Keratinocyte (primary cell): ENCODE measurements around the gene B3GNT8. TPM values are rescaled to one million over a fixed set of nuclear protein-coding genes. Genes with fewer than 3 reads are reported as not detected.

Experiments
- DNase-seq: peaks from one replicate; pipeline ENCODE4 v3.0.0-alpha.2; 2011; ENCODE audit warnings: low read depth, missing footprints, low spot score
- FAIRE-seq: peaks from 2 replicates; lab custom pipeline; 2011; peaks lifted over from hg19 to GRCh38; lab: Jason Lieb, UNC
- H2AFZ ChIP-seq: 2 replicates; pipeline ENCODE4 v1.6.0; 2012; ENCODE audit warnings: low read length, control low read depth, inconsistent platforms; ENCODE audit not compliant: control insufficient read depth
- H3K27ac ChIP-seq: 2 replicates; pipeline ENCODE4 v1.5.1; 2011; ENCODE audit warnings: low read length; ENCODE audit not compliant: control insufficient read depth, insufficient read depth
- H3K27me3 ChIP-seq: 3 replicates; pipeline ENCODE4 v1.6.0; 2011; ENCODE audit warnings: low read length; ENCODE audit not compliant: control insufficient read depth, insufficient read depth; ENCODE audit errors: extremely low read depth
- H3K36me3 ChIP-seq, 2 experiments: 2 replicates in 1 of 2; 3 replicates in 1 of 2; pipeline ENCODE4 v1.5.1; 2011; ENCODE audit warnings: low read length in 2 of 2, mild to moderate bottlenecking in 1 of 2; ENCODE audit not compliant: control insufficient read depth in 2 of 2, insufficient read depth in 2 of 2; ENCODE audit errors: extremely low read depth in 1 of 2
- H3K4me1 ChIP-seq: 3 replicates; pipeline ENCODE4 v1.5.1; 2011; ENCODE audit warnings: low read length; ENCODE audit not compliant: control insufficient read depth, insufficient read depth; ENCODE audit errors: extremely low read depth
- H3K4me2 ChIP-seq: 3 replicates; pipeline ENCODE4 v1.6.0; 2011; ENCODE audit warnings: low read depth, low read length; ENCODE audit not compliant: control insufficient read depth, insufficient read depth; ENCODE audit errors: extremely low read depth
- H3K4me3 ChIP-seq, 3 experiments: fragments of 200-600 bp in 1 of 3; sonication (generic) in 1 of 3; 2 replicates in 2 of 3; 3 replicates in 1 of 3; pipeline ENCODE4 v1.5.1; 2011 to 2016; ENCODE audit warnings: low read length in 3 of 3, mild to moderate bottlenecking in 3 of 3, control low read depth in 2 of 3, inconsistent platforms in 1 of 3, low read depth in 1 of 3, mixed read lengths in 1 of 3, mixed run types in 1 of 3, moderate library complexity in 1 of 3; ENCODE audit not compliant: control insufficient read depth in 2 of 3, insufficient read depth in 2 of 3; ENCODE audit errors: extremely low read depth in 1 of 3
- H3K79me2 ChIP-seq: 2 replicates; pipeline ENCODE4 v1.6.0; 2012; ENCODE audit warnings: low read length; ENCODE audit not compliant: control insufficient read depth, insufficient read depth
- H3K9ac ChIP-seq: 3 replicates; pipeline ENCODE4 v1.6.0; 2011; ENCODE audit warnings: low read length; ENCODE audit not compliant: control insufficient read depth, insufficient read depth; ENCODE audit errors: extremely low read depth
- H3K9me1 ChIP-seq: 3 replicates; pipeline ENCODE4 v1.6.0; 2011; ENCODE audit warnings: low read length; ENCODE audit not compliant: control insufficient read depth, insufficient read depth; ENCODE audit errors: extremely low read depth
- H3K9me3 ChIP-seq: 2 replicates; pipeline ENCODE4 v1.5.1; 2012; ENCODE audit warnings: low read depth, low read length; ENCODE audit not compliant: control insufficient read depth
- H4K20me1 ChIP-seq: 3 replicates; pipeline ENCODE4 v1.6.0; 2011; ENCODE audit warnings: low read length; ENCODE audit not compliant: control insufficient read depth, insufficient read depth; ENCODE audit errors: extremely low read depth
- EZH2 ChIP-seq: IDR thresholded peaks from one replicate; pipeline ENCODE4 v1.6.1; 2012; ENCODE audit warnings: inconsistent platforms, mild to moderate bottlenecking, low read length, moderate library complexity
- dilution Hi-C: fragments of 300-500 bp; cut with MboI; formaldehyde crosslinking; loops from one replicate; pipeline ENCODE4 v1.7.0; 2020; ENCODE audit warnings: low sequenced_read_pairs; ENCODE audit not compliant: extremely low pct_ligation_motif_present
- polyA plus RNA-seq, 5 experiments: library from polyadenylated mRNA; depleted of rRNA in 3 of 5; stranded (reverse) in 3 of 5; stranded (forward) in 1 of 5; unstranded in 1 of 5; fragments of >200 nt; gene quantifications; 1 replicate in 1 of 5; 2 replicates in 3 of 5; 3 replicates in 1 of 5; pipeline versions ENCODE4 v1.2.1 to v1.2.3, GENCODE V29; 2011 to 2012; ENCODE audit warnings: missing spikeins in 2 of 5, low read depth in 1 of 5, low replicate concordance in 1 of 5
- TF ChIP-seq, protein P1 (sequence below), 3 experiments: IDR thresholded peaks in 1 of 3; conservative IDR thresholded peaks in 1 of 3; optimal IDR thresholded peaks in 1 of 3; 2 replicates in 2 of 3; 3 replicates in 1 of 3; pipeline versions ENCODE3 to v1.5.1; 2011; ENCODE audit warnings: low read length in 3 of 3, mild to moderate bottlenecking in 3 of 3, moderate library complexity in 2 of 3, control low read depth in 1 of 3, inconsistent platforms in 1 of 3; ENCODE audit not compliant: insufficient read depth in 2 of 3; ENCODE audit errors: extremely low read depth in 1 of 3

The B3GNT8 gene
- polyA plus RNA-seq, 1 donor (not counting 4 experiments of a cell fraction or from before 2014, with no cell fraction given) = 0.97 TPM

DNA sequence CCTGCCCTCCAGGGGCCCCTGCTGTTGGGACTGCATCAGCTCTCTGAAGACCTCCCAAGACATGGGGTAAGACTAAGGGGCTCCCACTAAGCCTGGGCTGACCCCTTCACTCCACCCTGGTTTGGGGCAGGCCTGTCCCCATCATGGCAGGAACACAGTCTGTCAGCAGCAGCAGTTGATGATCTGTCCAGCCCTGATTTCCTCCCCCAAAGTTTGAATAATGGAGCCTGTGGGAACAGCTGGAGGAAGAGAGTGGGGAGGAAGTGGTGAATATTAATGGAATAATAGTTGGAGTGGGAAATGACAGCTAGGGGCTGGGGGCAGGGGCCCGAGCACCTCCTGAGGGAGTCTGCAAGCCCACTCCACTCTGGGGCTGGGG lies 1.3 kb upstream of the B3GNT8 start:
- TF ChIP-seq, protein P1, sequence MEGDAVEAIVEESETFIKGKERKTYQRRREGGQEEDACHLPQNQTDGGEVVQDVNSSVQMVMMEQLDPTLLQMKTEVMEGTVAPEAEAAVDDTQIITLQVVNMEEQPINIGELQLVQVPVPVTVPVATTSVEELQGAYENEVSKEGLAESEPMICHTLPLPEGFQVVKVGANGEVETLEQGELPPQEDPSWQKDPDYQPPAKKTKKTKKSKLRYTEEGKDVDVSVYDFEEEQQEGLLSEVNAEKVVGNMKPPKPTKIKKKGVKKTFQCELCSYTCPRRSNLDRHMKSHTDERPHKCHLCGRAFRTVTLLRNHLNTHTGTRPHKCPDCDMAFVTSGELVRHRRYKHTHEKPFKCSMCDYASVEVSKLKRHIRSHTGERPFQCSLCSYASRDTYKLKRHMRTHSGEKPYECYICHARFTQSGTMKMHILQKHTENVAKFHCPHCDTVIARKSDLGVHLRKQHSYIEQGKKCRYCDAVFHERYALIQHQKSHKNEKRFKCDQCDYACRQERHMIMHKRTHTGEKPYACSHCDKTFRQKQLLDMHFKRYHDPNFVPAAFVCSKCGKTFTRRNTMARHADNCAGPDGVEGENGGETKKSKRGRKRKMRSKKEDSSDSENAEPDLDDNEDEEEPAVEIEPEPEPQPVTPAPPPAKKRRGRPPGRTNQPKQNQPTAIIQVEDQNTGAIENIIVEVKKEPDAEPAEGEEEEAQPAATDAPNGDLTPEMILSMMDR (optimal IDR thresholded peaks at IDR 0.05 in 1 of 3, IDR thresholded peaks at IDR 0.05 in 1 of 3, conservative IDR thresholded peaks at IDR 0.05 in 1 of 3; ENCODE audit: extremely low read depth in 1 of 3, insufficient read depth in 2 of 3, low read length in 3 of 3) = no peak
- no peak for TF ChIP-seq EZH2
- H3K4me2 ChIP-seq = peak overlapping the region; percentile 75
- peak; percentile 23 for FAIRE-seq
- H3K9me1 ChIP-seq = no peaks in the 10 kb centered on the region
- peak overlapping the region; percentile 44 to 81 (median 55) for H3K4me3 ChIP-seq
- no peaks in the 10 kb centered on the region for H3K27me3 ChIP-seq
- DNase-seq = no peak
- no peaks in the 10 kb centered on the region for H3K9me3 ChIP-seq
- dilution Hi-C loops = no loop called here
- peaks cover 17% of the 10 kb centered on the region for H3K4me1 ChIP-seq
- peaks cover 1% of the 10 kb centered on the region for H3K79me2 ChIP-seq
- H3K27ac ChIP-seq = no peak overlapping the region
- no peak overlapping the region for H2AFZ ChIP-seq
- peak overlapping the region; percentile 72 for H3K9ac ChIP-seq
- H3K36me3 ChIP-seq = peaks cover 17 to 22% of the 10 kb centered on the region in 2 experiments
- no peaks in the 10 kb centered on the region for H4K20me1 ChIP-seq

DNA sequence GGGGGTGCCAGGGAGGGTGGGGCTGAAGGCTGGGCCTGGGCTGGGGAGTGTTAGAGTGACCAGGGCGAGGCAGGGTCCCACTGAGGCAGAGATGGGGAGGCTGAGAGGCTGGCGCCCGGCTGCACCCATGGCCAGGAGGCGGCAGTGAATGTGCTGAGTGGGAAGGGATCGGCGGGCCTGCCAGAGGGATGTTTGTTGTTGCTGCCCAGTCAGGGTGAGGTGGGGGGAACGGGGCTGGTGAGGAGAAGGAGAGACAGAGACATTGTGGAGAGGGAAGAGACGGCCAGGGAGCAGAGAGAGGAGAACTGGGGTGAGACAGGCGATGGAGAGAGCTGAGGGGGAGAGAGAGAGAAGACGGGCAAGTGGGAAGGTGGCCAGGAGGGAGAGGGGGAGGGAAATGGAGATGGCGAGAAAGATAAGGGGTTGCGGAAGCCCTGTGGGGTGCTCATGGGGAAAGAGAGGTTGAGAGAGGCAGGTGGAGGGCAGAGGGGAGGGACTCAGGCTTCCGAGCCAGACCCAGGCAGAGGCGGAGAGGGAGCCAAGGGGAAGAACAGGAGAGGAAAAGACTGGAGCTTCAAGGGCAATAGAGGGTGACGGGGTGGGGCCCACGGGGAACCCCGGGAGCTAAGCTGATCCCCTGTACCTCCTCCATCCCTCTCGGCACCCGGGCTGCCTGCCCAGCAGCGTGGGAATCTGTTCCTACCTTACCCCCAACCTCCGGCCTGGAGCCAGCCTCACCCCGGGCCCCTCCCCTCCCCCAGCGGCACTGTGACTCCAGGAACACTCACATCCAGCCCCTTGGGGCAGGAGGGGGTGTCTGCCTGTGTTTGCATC lies 690 bp upstream of the B3GNT8 start:
- peak; percentile 13 for FAIRE-seq
- Histone ChIP-seq H3K36me3 (peaks cover 14 to 18% of the 10 kb centered on the region in 2 experiments), H3K4me1 (peaks cover 17% of the 10 kb centered on the region), H3K9me3 (no peaks in the 10 kb centered on the region), H3K9me1 (no peaks in the 10 kb centered on the region), H3K79me2 (peaks cover 1% of the 10 kb centered on the region), H3K27ac (peak overlapping the region; percentile 60), H3K4me2 (peak overlapping the region; percentile 75), H2AFZ (peak overlapping the region; percentile 67), H3K4me3 (peak overlapping the region; percentile 44 to 81 (median 55)), H4K20me1 (no peaks in the 10 kb centered on the region), H3K9ac (peak overlapping the region; percentile 72), H3K27me3 (no peaks in the 10 kb centered on the region)
- dilution Hi-C loops = no loop called here
- no peak for DNase-seq
- no peak for TF ChIP-seq EZH2
- TF ChIP-seq, protein P1 (optimal IDR thresholded peaks at IDR 0.05 in 1 of 3, IDR thresholded peaks at IDR 0.05 in 1 of 3, conservative IDR thresholded peaks at IDR 0.05 in 1 of 3; ENCODE audit: extremely low read depth in 1 of 3, insufficient read depth in 2 of 3, low read length in 3 of 3) = peak in 2 of 3 experiments; percentile 22 to 30
